ENCODE data around the gene PGM5. TPM values are rescaled to one million over a fixed set of nuclear protein-coding genes. Genes with fewer than 3 reads are reported as not detected.

Gene PGM5
- total RNA-seq, 2 experiments from 2014 or later: not detected

DNA sequence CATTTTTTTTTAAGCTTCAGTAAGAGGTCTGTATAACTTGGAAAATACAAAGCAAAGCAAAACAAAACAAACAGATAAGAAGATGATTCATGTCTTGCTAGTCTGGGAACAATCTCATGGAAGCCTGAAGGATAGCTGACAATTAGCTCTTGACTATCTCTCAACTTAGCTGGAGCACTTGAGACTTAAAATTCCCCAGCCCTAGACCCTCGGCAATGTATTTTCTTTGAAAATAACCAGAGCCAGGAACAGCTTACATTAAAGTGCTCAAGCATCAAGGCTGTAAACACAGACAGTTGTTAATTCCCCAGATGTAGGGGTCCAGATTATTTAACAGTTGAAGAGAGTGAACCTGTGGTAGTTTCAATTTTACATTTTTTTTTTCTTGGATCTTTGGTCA, 101.4 kb downstream of the PGM5 start:
- H3K79me2 ChIP-seq (ENCODE audit: insufficient read depth, low read depth, low read length): no peaks in the 10 kb centered on the region
- intact Hi-C loops (cut with micrococcal nuclease; ENCODE audit: unreplicated experiment): loop anchor here (10.0 kb wide), 1 partner anchor 47 kb away; no protein-coding TSS in a partner anchor
- H2AFZ ChIP-seq (ENCODE audit: low read length): no peak overlapping the region
- ChIA-PET CTCF (ENCODE audit: unreplicated experiment) (no interaction called here), POLR2A (interaction anchor here (0.6 kb wide), 4 partner anchors 11 to 1540 kb away, joined by 3 to 4 read pairs (median 4); no protein-coding TSS in a partner anchor)
- no peak for DNase-seq (ENCODE audit: low spot score)
- H3K9me2 ChIP-seq (ENCODE audit: insufficient read depth, low read length): no peaks in the 10 kb centered on the region
- no peak overlapping the region for H3K4me2 ChIP-seq (ENCODE audit: low read length)
- H3K27ac ChIP-seq (ENCODE audit: low read depth, low read length, poor library complexity, severe bottlenecking): no peak overlapping the region
- H3K4me3 ChIP-seq (ENCODE audit: low read depth, low read length, poor library complexity, severe bottlenecking): no peak overlapping the region
- no peak for TF ChIP-seq EZH2phosphoT487 (IDR thresholded peaks at IDR 0.05; ENCODE audit: borderline replicate concordance, low read depth, low read length)
- TF ChIP-seq, protein P1, sequence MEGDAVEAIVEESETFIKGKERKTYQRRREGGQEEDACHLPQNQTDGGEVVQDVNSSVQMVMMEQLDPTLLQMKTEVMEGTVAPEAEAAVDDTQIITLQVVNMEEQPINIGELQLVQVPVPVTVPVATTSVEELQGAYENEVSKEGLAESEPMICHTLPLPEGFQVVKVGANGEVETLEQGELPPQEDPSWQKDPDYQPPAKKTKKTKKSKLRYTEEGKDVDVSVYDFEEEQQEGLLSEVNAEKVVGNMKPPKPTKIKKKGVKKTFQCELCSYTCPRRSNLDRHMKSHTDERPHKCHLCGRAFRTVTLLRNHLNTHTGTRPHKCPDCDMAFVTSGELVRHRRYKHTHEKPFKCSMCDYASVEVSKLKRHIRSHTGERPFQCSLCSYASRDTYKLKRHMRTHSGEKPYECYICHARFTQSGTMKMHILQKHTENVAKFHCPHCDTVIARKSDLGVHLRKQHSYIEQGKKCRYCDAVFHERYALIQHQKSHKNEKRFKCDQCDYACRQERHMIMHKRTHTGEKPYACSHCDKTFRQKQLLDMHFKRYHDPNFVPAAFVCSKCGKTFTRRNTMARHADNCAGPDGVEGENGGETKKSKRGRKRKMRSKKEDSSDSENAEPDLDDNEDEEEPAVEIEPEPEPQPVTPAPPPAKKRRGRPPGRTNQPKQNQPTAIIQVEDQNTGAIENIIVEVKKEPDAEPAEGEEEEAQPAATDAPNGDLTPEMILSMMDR (conservative IDR thresholded peaks at IDR 0.05; ENCODE audit: low read length): no peak
- BruUV-seq (replicated peaks): no TSS peak
- no peaks in the 10 kb centered on the region for H3K9me3 ChIP-seq (ENCODE audit: low read length)
- H3K36me3 ChIP-seq (ENCODE audit: insufficient read depth, low read length): no peaks in the 10 kb centered on the region
- no peaks in the 10 kb centered on the region for H3K4me1 ChIP-seq (ENCODE audit: insufficient read depth, low read length, poor library complexity, severe bottlenecking)
- no peaks in the 10 kb centered on the region for H4K20me1 ChIP-seq (ENCODE audit: insufficient read depth, low read length)

- no peak for TF ChIP-seq EZH2phosphoT487 (IDR thresholded peaks at IDR 0.05; ENCODE audit: borderline replicate concordance, low read depth, low read length)
- TF ChIP-seq, protein P1 (conservative IDR thresholded peaks at IDR 0.05; ENCODE audit: low read length): no peak
- H4K20me1 ChIP-seq (ENCODE audit: insufficient read depth, low read length): no peaks in the 10 kb centered on the region
- no peaks in the 10 kb centered on the region for H3K36me3 ChIP-seq (ENCODE audit: insufficient read depth, low read length)
- intact Hi-C loops (cut with micrococcal nuclease; ENCODE audit: unreplicated experiment): loop anchor here (10.0 kb wide), 1 partner anchor 46 kb away; no protein-coding TSS in a partner anchor
- no peak overlapping the region for H2AFZ ChIP-seq (ENCODE audit: low read length)
- no peaks in the 10 kb centered on the region for H3K9me2 ChIP-seq (ENCODE audit: insufficient read depth, low read length)
- CTCF ChIA-PET (ENCODE audit: unreplicated experiment): no interaction called here
- no peaks in the 10 kb centered on the region for H3K9me3 ChIP-seq (ENCODE audit: low read length)
- no peak for DNase-seq (ENCODE audit: low spot score)
- no peak overlapping the region for H3K27ac ChIP-seq (ENCODE audit: low read depth, low read length, poor library complexity, severe bottlenecking)
- no peaks in the 10 kb centered on the region for H3K4me1 ChIP-seq (ENCODE audit: insufficient read depth, low read length, poor library complexity, severe bottlenecking)
- H3K79me2 ChIP-seq (ENCODE audit: insufficient read depth, low read depth, low read length): no peaks in the 10 kb centered on the region
- no peak overlapping the region for H3K4me3 ChIP-seq (ENCODE audit: low read depth, low read length, poor library complexity, severe bottlenecking)
- BruUV-seq (replicated peaks): no TSS peak
- no peak overlapping the region for H3K4me2 ChIP-seq (ENCODE audit: low read length)
- POLR2A ChIA-PET: interaction anchor here (0.6 kb wide), 1 partner anchor 16 kb away, joined by 3 read pairs; no protein-coding TSS in a partner anchor
These were observed 102.5 kb downstream of the PGM5 start for GRCh38 chr9:68458918-68459317.

DNA sequence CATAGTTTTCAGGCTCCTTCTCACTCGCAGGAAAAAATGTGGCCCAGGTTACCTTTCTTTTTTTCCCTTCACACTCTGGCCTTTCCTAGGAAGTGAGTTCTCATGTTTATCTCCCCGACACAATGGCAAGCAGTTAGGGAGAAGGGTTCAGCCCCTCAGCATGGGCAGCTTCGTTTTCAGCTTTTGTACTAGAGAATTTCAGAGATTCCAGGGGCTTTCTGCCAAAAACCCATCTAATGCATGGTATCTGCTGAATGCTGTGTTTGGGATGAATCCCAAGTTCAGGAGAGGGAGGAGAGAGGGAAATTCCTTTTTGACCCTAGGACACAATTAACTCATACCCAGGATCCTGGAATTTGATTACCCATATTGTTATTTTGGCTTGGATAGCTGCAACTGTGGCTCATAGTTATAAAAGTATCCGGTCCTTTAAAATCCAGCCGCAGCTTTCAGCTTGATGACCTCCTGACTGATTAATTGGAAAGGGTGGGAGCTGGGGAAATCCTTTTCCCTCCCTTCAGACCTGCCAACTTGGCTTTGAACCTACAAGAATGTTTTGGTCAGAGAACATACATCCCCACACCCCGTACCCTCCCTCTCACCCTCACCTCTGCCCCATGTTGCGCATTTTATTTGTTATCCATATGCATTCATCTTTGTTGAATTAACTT, 105.8 kb downstream of the PGM5 start:
- Histone ChIP-seq H3K4me2 (ENCODE audit: low read length) (no peak overlapping the region), H3K9me2 (ENCODE audit: insufficient read depth, low read length) (no peaks in the 10 kb centered on the region), H3K9me3 (ENCODE audit: low read length) (no peaks in the 10 kb centered on the region), H3K79me2 (ENCODE audit: insufficient read depth, low read depth, low read length) (no peaks in the 10 kb centered on the region), H3K4me3 (ENCODE audit: low read depth, low read length, poor library complexity, severe bottlenecking) (no peak overlapping the region), H3K36me3 (ENCODE audit: insufficient read depth, low read length) (no peaks in the 10 kb centered on the region), H4K20me1 (ENCODE audit: insufficient read depth, low read length) (no peaks in the 10 kb centered on the region), H3K27ac (ENCODE audit: low read depth, low read length, poor library complexity, severe bottlenecking) (no peak overlapping the region), H2AFZ (ENCODE audit: low read length) (no peak overlapping the region), H3K4me1 (ENCODE audit: insufficient read depth, low read length, poor library complexity, severe bottlenecking) (no peaks in the 10 kb centered on the region)
- TF ChIP-seq, protein P1 (conservative IDR thresholded peaks at IDR 0.05; ENCODE audit: low read length): no peak
- no peak for TF ChIP-seq EZH2phosphoT487 (IDR thresholded peaks at IDR 0.05; ENCODE audit: borderline replicate concordance, low read depth, low read length)
- DNase-seq (ENCODE audit: low spot score): no peak
- CTCF ChIA-PET (ENCODE audit: unreplicated experiment): no interaction called here
- no TSS peak for BruUV-seq (replicated peaks)
- POLR2A ChIA-PET: interaction anchor here (0.7 to 1.3 kb wide), 2 partner anchors 13 to 20 kb away, joined by 3 read pairs; no protein-coding TSS in a partner anchor
- intact Hi-C loops (cut with micrococcal nuclease; ENCODE audit: unreplicated experiment): no loop called here
